PC-3 (cell line): ENCODE results near the gene NEDD4L. TPM values are rescaled to one million over a fixed set of nuclear protein-coding genes. Genes with fewer than 3 reads are reported as not detected.

ENCODE experiments used
- ATAC-seq: fragments of 200-7000 bp; cut with Tn5 transposase; 2 replicates; pipeline ENCODE4 v1.9.1; 2020; ENCODE audit warnings: mild to moderate bottlenecking, moderate library complexity
- BruUV-seq: library from RNA; stranded (reverse); fragments of 400-500 nt; replicated peaks from 2 replicates; lab custom pipeline; 2021; lab: Mats Ljungman, UMichigan
- CTCF ChIA-PET: fragments of 300-600 bp; sonication (Branson Sonifier 250); formaldehyde crosslinking; loops from one replicate; lab custom pipeline; 2022; ENCODE audit warnings: antibody characterized with exemption; lab: Charles Lee
- POLR2A ChIA-PET: fragments of 300-600 bp; sonication (Branson Sonifier 250); formaldehyde crosslinking; loops from one replicate; lab custom pipeline; 2022; ENCODE audit warnings: antibody characterized with exemption; ENCODE audit not compliant: unreplicated experiment; lab: Charles Lee
- DNase-seq: peaks from one replicate; pipeline ENCODE4 v3.0.0-alpha.2; 2015
- H2AFZ ChIP-seq: fragments of 300-600 bp; sonication (generic); 2 replicates; pipeline ENCODE4 v1.6.0; 2016; ENCODE audit warnings: antibody characterized with exemption, low read length
- H3F3A ChIP-seq: fragments of 300-600 bp; sonication (generic); one replicate; pipeline ENCODE4 v1.6.0; 2017; ENCODE audit warnings: antibody characterized with exemption, low read length, control low read depth, mild to moderate bottlenecking; ENCODE audit not compliant: unreplicated experiment
- H3K27ac ChIP-seq: fragments of 300-600 bp; sonication (generic); 2 replicates; pipeline ENCODE4 v1.5.1; 2016; ENCODE audit warnings: mild to moderate bottlenecking, low read length
- H3K27me3 ChIP-seq: fragments of 300-600 bp; sonication (generic); 2 replicates; pipeline ENCODE4 v1.6.1; 2016; ENCODE audit warnings: low read length, mixed read lengths
- H3K36me3 ChIP-seq: fragments of 300-600 bp; sonication (generic); 2 replicates; pipeline ENCODE4 v1.6.1; 2016; ENCODE audit warnings: low read depth, mixed run types, low read length, mixed read lengths
- H3K4me1 ChIP-seq: fragments of 300-600 bp; sonication (generic); 2 replicates; pipeline ENCODE4 v1.5.1; 2016; ENCODE audit warnings: low read length; ENCODE audit not compliant: insufficient read depth
- H3K4me2 ChIP-seq: fragments of 300-600 bp; sonication (generic); 2 replicates; pipeline ENCODE4 v1.6.0; 2016; ENCODE audit warnings: low read length
- H3K4me3 ChIP-seq: fragments of 300-600 bp; sonication (generic); 2 replicates; pipeline ENCODE4 v1.5.1; 2016; ENCODE audit warnings: mild to moderate bottlenecking, low read length, mixed read lengths
- H3K79me2 ChIP-seq: fragments of 300-600 bp; sonication (generic); 2 replicates; pipeline ENCODE4 v1.6.1; 2017; ENCODE audit warnings: low read length, mixed read lengths
- H3K9ac ChIP-seq: fragments of 300-600 bp; sonication (generic); 2 replicates; pipeline ENCODE4 v1.6.0; 2016; ENCODE audit warnings: mild to moderate bottlenecking, low read length
- H3K9me2 ChIP-seq: fragments of 300-600 bp; sonication (generic); replicated peaks from 2 replicates; pipeline ENCODE4 v1.6.1; 2016; ENCODE audit warnings: mixed run types, low read length, mixed read lengths
- H3K9me3 ChIP-seq: fragments of 300-600 bp; sonication (generic); 2 replicates; pipeline ENCODE4 v1.6.1; 2016; ENCODE audit warnings: low read length, mixed read lengths
- H4K20me1 ChIP-seq: fragments of 300-600 bp; sonication (generic); 2 replicates; pipeline ENCODE4 v1.6.1; 2016; ENCODE audit warnings: low read length, mixed read lengths
- EZH2 ChIP-seq: fragments of 300-600 bp; sonication (generic); IDR thresholded peaks from one replicate; pipeline ENCODE4 v1.6.1; 2017; ENCODE audit warnings: antibody characterized with exemption, mild to moderate bottlenecking, low read length; ENCODE audit not compliant: unreplicated experiment
- EZH2phosphoT487 ChIP-seq: fragments of 300-600 bp; sonication (generic); IDR thresholded peaks from 2 replicates; pipeline ENCODE4 v1.6.1; 2018; ENCODE audit warnings: mild to moderate bottlenecking, antibody characterized with exemption, low read length, borderline replicate concordance
- intact Hi-C: fragments of 100-400 bp; cut with micrococcal nuclease; formaldehyde crosslinking; loops from 2 replicates; pipeline ENCODE4 v1.9.0; 2023
- total RNA-seq: library from RNA; depleted of rRNA; stranded (reverse); fragments of >200 nt; gene quantifications from 2 replicates; pipeline ENCODE4 v1.2.3, GENCODE V29; 2014
- TF ChIP-seq, protein P1 (sequence below): fragments of 300-600 bp; sonication (generic); conservative IDR thresholded peaks from 2 replicates; pipeline ENCODE4 v1.5.1; 2017; ENCODE audit warnings: antibody characterized with exemption, low read depth, mild to moderate bottlenecking, low read length

The NEDD4L gene
- total RNA-seq, 1 experiment from 2014 or later: 105 TPM

DNA sequence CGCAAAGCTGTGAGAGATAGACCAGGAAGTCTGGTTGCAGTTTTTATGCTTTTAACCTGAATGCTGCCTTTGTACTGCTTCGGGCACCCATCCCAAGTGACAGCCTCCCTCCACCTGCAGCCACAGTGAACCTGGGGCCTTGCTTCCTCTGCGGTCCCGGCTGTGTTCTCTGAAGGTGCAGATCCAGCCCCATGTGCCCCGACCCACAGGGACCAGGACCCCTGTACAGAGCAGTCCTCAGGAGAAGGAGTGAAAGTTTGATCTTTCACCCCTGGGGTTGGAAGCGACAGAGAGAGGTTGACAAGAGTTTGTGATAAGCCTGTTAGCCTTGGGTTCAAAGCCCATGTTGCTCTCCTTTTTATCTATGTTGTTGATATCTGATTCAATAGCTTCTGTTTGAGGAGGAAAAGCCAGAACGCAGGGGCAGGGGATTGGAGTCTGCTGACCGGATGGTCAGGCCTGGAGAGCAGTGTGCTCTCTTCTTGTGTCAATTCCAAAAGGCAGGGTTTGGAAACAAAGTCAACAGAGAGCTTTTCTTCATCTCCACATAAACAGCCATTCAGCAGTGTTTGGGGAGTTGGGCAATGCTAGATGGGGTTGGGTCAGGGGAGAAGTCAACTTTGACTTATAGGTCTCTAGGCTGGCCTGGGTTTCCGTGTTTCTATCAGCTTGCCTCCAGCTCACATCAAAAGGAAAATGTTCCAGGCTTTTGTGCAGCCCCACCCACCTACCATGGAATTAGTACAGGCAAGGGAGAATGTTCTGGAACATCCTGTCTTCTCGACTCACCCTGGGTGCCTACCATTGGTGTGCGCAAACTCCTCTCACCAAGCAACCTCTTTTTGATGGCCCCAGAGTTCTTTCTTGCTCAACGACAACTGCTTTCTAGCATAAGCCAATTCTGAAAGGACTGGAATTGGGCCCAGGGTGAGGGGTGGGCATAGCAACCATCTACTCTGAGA lies 369.9 kb downstream of the NEDD4L start:
- no peak overlapping the region for H2AFZ ChIP-seq
- H3K4me1 ChIP-seq: peaks cover 23% of the 10 kb centered on the region
- no peaks in the 10 kb centered on the region for H3F3A ChIP-seq
- H3K27me3 ChIP-seq: no peaks in the 10 kb centered on the region
- H4K20me1 ChIP-seq: no peaks in the 10 kb centered on the region
- H3K9me2 ChIP-seq: no peaks in the 10 kb centered on the region
- H3K4me3 ChIP-seq: no peak overlapping the region
- H3K9me3 ChIP-seq: no peaks in the 10 kb centered on the region
- no peaks in the 10 kb centered on the region for H3K36me3 ChIP-seq
- H3K27ac ChIP-seq: no peak overlapping the region
- H3K4me2 ChIP-seq: no peak overlapping the region
- DNase-seq (no peak), ATAC-seq (no peak)
- intact Hi-C loops: no loop called here
- BruUV-seq: no TSS peak
- H3K9ac ChIP-seq: no peak overlapping the region
- H3K79me2 ChIP-seq: no peaks in the 10 kb centered on the region
- ChIA-PET CTCF (no interaction called here), POLR2A (no interaction called here)
- TF ChIP-seq, protein P1, sequence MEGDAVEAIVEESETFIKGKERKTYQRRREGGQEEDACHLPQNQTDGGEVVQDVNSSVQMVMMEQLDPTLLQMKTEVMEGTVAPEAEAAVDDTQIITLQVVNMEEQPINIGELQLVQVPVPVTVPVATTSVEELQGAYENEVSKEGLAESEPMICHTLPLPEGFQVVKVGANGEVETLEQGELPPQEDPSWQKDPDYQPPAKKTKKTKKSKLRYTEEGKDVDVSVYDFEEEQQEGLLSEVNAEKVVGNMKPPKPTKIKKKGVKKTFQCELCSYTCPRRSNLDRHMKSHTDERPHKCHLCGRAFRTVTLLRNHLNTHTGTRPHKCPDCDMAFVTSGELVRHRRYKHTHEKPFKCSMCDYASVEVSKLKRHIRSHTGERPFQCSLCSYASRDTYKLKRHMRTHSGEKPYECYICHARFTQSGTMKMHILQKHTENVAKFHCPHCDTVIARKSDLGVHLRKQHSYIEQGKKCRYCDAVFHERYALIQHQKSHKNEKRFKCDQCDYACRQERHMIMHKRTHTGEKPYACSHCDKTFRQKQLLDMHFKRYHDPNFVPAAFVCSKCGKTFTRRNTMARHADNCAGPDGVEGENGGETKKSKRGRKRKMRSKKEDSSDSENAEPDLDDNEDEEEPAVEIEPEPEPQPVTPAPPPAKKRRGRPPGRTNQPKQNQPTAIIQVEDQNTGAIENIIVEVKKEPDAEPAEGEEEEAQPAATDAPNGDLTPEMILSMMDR: no peak
- TF ChIP-seq EZH2phosphoT487: no peak
- TF ChIP-seq EZH2: no peak

DNA sequence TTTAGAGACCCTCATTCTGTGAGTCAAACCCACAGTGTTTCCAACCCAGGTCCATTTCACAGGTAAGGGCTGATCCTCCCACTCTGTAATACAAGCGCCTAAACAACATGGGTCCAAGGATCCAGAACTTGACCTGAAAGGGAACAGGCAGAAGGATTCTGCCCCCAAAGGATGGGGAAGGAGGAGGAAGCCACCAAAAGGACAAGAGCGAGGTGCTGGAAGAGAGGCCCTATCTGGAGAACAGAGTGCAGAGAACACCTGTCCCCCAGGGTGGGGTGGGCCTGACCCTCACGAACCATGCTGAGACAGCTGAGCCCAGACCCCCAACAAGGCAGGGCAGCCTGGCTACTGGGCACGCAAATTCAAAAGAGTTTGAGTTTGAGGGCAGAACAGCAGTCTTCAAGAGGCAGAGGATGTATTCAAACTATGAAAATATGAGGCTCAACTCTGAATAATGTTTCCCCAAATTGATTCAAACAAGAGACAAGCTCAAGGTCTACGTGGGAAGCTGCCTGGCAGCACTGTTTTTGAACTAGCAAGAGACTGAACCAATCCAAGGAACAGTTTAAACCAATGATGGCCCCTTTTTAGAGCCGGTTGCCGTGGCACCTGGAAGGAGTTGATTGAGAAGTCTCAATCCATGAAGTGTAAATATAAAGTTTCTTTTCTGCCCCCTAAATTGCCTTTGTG lies 372.1 kb downstream of the NEDD4L start:
- ChIA-PET CTCF (interaction anchor here (0.6 kb wide), 1 partner anchor 84 kb away, joined by 14 read pairs; no protein-coding TSS in a partner anchor), POLR2A (no interaction called here)

More for the DNA sequence above, 372.1 kb downstream of the NEDD4L start:
- Histone ChIP-seq H3K4me2 (no peak overlapping the region), H4K20me1 (no peaks in the 10 kb centered on the region), H3K4me1 (peaks cover 23% of the 10 kb centered on the region), H2AFZ (no peak overlapping the region), H3K9ac (no peak overlapping the region), H3K79me2 (no peaks in the 10 kb centered on the region), H3K27ac (no peak overlapping the region), H3K9me2 (no peaks in the 10 kb centered on the region), H3K4me3 (no peak overlapping the region), H3F3A (no peaks in the 10 kb centered on the region), H3K36me3 (no peaks in the 10 kb centered on the region), H3K9me3 (no peaks in the 10 kb centered on the region), H3K27me3 (no peaks in the 10 kb centered on the region)
- BruUV-seq: no TSS peak
- DNase-seq (no peak), ATAC-seq (no peak)
- TF ChIP-seq EZH2: no peak
- no peak for TF ChIP-seq EZH2phosphoT487
- TF ChIP-seq, protein P1: no peak
- intact Hi-C loops: no loop called here
